Measurements from ENCODE around the gene DNAJB4.

Gene DNAJB4

DNA sequence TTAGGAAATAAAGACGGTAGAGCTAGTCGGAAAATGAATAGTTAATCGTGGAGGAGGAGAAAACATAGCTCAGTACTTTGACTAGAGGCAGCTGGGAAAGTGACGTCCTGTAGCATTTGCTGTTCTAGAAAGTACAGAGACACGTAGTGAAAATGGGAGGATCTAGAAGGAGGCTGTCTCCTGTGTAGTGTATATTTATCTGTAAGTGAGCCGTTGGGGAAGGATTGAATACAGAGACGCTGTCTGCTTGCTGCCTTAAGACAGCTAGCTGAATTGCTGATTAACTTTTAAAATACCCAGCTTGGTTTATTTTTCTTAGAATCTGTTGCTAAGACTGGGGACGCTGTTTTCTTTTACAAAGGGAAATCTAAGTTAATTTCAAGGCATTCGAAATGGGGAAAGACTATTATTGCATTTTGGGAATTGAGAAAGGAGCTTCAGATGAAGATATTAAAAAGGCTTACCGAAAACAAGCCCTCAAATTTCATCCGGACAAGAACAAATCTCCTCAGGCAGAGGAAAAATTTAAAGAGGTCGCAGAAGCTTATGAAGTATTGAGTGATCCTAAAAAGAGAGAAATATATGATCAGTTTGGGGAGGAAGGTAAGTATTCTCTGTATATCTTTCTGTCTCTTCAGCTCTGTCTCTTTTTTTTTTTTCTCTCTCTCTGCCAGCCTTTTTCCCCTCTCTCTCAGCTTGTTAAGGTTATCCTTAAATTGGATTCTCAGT is at the start of gene DNAJB4:
DNAJB4 (plus strand) TSS at position 221 of the 729 bp plus-strand sequence; CDS start at position 393, 172 bp downstream.
- peak within 1 kb of the TSS; percentile 84 to 88 for H3K4me3 Mint-ChIP-seq
- DNase-seq = peak; percentile 68
- H3K36me3 Mint-ChIP-seq = peaks cover 0 to 6% of the 10 kb centered on the region in 2 donors
- H3K4me1 Mint-ChIP-seq = peaks cover 8 to 27% of the 10 kb centered on the region in 2 donors
- H3K9me3 Mint-ChIP-seq = no peaks in the 10 kb centered on the region
- no peaks in the 10 kb centered on the region for H3K27me3 Mint-ChIP-seq
- ATAC-seq (replicated peaks) = peak; percentile 96 to 97
- peak within 1 kb of the TSS; percentile 100 for H3K27ac Mint-ChIP-seq

DNA sequence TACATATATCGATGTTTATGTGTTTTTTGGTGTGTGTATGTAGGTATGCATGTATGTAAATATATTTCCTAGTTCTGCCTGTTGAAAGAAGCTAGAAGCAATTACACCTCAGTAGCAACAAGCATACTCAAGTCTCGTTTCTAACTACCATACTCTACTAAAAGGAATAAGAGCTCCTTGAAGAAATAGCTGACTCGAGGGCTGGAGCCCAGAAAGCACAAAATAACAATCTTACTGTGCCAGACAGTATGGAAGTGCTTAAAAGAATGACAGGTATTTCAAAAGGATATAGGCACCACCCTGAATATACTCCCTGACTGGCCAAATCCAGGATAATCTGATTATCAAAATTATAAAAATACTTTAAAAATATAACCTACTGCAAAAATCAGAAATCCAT is 49.0 kb upstream of the DNAJB4 start:
- peaks cover 28 to 53% of the 10 kb centered on the region in 2 donors for H3K36me3 Mint-ChIP-seq
- H3K4me1 Mint-ChIP-seq = peaks cover 17 to 32% of the 10 kb centered on the region in 2 donors
- H3K9me3 Mint-ChIP-seq = no peaks in the 10 kb centered on the region
- no peak for DNase-seq
- no peak overlapping the region for H3K27ac Mint-ChIP-seq
- H3K27me3 Mint-ChIP-seq = no peaks in the 10 kb centered on the region
- no peak overlapping the region for H3K4me3 Mint-ChIP-seq
- no peak for ATAC-seq (replicated peaks)

- Mint-ChIP-seq H3K27ac (no peak overlapping the region), H3K27me3 (no peaks in the 10 kb centered on the region), H3K9me3 (no peaks in the 10 kb centered on the region), H3K4me3 (no peak overlapping the region), H3K36me3 (peaks cover 29 to 56% of the 10 kb centered on the region in 2 donors), H3K4me1 (peaks cover 12 to 31% of the 10 kb centered on the region in 2 donors)
- no peak for DNase-seq
- no peak for ATAC-seq (replicated peaks)
These were observed 48.3 kb upstream of the DNAJB4 start for GRCh38 chr1:77956464-77956863.

GRCh38 chr1:77958391-77958790 is 46.3 kb upstream of the DNAJB4 start:
- peaks cover 32 to 56% of the 10 kb centered on the region in 2 donors for H3K36me3 Mint-ChIP-seq
- H3K4me1 Mint-ChIP-seq = peaks cover 11 to 27% of the 10 kb centered on the region in 2 donors
- ATAC-seq (replicated peaks) (no peak), DNase-seq (no peak)
- no peaks in the 10 kb centered on the region for H3K9me3 Mint-ChIP-seq
- no peak overlapping the region for H3K4me3 Mint-ChIP-seq
- H3K27me3 Mint-ChIP-seq = no peaks in the 10 kb centered on the region
- peak overlapping the region; percentile 1 for H3K27ac Mint-ChIP-seq

DNA sequence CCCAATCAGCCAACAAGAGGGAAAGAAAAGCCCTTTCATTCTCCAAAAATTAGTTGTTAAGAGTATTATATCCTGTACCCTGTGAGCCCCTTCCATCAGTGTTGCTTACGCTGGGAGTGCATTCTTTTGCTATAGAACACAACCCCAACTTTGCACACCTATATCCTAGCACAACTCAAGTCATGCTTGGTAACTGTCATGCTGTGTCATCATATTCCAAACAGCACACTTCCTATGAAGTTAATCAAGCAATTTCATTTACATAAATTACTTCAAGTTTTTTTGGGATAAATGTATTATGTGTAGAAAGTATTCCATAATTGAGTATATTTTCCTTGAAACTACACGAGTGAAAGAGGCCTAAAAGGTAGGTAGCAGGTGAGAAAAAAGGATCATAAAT is 45.9 kb upstream of the DNAJB4 start:
- Mint-ChIP-seq H3K27me3 (no peaks in the 10 kb centered on the region), H3K27ac (peak overlapping the region; percentile 1), H3K4me1 (peaks cover 11 to 22% of the 10 kb centered on the region in 2 donors), H3K4me3 (no peak overlapping the region), H3K9me3 (no peaks in the 10 kb centered on the region), H3K36me3 (peaks cover 35 to 56% of the 10 kb centered on the region in 2 donors)
- no peak for ATAC-seq (replicated peaks)
- DNase-seq = no peak

DNA sequence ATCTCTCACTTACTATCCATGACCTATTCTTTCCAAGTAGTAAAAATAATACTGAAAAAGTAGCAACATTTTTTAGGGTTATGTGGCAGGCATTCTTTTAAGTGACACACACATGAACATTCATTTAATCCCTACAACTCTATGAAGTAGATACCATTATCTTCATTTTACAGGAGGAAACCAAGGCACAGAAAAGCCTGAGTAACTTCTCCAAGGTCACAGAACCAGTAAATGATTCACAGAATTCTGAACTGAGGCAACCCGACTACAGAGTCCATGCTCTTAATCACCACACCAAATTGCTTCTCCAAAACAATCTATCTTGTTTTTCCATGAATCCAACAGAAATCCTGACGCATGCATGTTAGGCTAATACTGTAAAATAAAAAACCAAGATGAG is 43.3 kb upstream of the DNAJB4 start:
- DNase-seq = no peak
- no peak for ATAC-seq (replicated peaks)
- no peaks in the 10 kb centered on the region for H3K27me3 Mint-ChIP-seq
- H3K4me1 Mint-ChIP-seq = peaks cover 17 to 22% of the 10 kb centered on the region in 2 donors
- no peaks in the 10 kb centered on the region for H3K9me3 Mint-ChIP-seq
- H3K27ac Mint-ChIP-seq = no peak overlapping the region
- peaks cover 43 to 68% of the 10 kb centered on the region in 2 donors for H3K36me3 Mint-ChIP-seq
- H3K4me3 Mint-ChIP-seq = no peak overlapping the region

GRCh38 chr1:77966291-77966690 is 38.4 kb upstream of the DNAJB4 start:
- H3K27ac Mint-ChIP-seq = peak overlapping the region; percentile 65
- H3K4me3 Mint-ChIP-seq = no peak overlapping the region
- ATAC-seq (replicated peaks) (no peak), DNase-seq (no peak)
- no peaks in the 10 kb centered on the region for H3K27me3 Mint-ChIP-seq
- H3K36me3 Mint-ChIP-seq = peaks cover 44 to 51% of the 10 kb centered on the region in 2 donors
- H3K4me1 Mint-ChIP-seq = peaks cover 17 to 24% of the 10 kb centered on the region in 2 donors
- no peaks in the 10 kb centered on the region for H3K9me3 Mint-ChIP-seq

DNA sequence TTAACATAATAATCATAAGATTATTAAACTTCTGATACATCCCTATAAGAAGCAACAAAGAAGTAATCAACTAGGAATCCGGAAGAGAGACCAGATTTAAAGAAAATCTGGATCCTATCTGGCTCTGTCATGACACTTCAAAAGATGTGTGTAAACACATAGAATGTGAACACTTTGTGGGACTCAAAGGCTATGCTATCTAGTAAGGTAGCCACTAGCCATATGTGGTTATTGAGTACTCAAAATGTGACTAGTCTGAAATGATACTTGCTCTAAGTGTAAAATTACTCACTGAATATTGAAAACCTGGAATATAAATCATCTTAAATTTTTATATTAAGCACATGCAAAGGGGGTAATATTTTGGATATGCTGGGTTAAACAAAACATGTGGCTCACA is 34.5 kb upstream of the DNAJB4 start:
- DNase-seq (no peak), ATAC-seq (replicated peaks) (no peak)
- H3K27ac Mint-ChIP-seq = no peak overlapping the region
- no peaks in the 10 kb centered on the region for H3K9me3 Mint-ChIP-seq
- no peak overlapping the region for H3K4me3 Mint-ChIP-seq
- peaks cover 15 to 39% of the 10 kb centered on the region in 2 donors for H3K4me1 Mint-ChIP-seq
- peaks cover 42 to 43% of the 10 kb centered on the region in 2 donors for H3K36me3 Mint-ChIP-seq
- H3K27me3 Mint-ChIP-seq = no peaks in the 10 kb centered on the region

DNA sequence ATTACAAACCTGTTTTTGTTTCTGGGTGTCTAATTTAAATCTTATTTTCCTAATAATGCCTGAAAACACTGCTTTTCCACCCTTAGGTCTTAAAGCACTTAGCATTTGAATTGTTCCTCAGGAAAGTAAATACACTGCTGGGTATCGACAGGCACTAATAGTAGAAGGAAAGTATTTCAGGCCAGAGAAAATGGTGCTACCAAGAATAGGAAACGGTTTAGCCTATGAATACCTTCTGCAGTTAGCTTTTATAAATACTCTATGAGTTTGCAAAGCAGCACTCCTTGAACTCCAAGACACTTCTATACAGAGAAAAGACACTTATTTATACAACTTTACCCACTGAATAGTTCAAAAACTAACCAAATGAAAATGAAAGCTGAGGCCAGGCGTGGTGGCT is 32.7 kb upstream of the DNAJB4 start:
- H3K9me3 Mint-ChIP-seq = no peaks in the 10 kb centered on the region
- ATAC-seq (replicated peaks) = no peak
- peaks cover 16 to 58% of the 10 kb centered on the region in 2 donors for H3K4me1 Mint-ChIP-seq
- no peak for DNase-seq
- H3K27ac Mint-ChIP-seq = peak overlapping the region; percentile 42
- no peaks in the 10 kb centered on the region for H3K27me3 Mint-ChIP-seq
- H3K36me3 Mint-ChIP-seq = peaks cover 40 to 45% of the 10 kb centered on the region in 2 donors
- H3K4me3 Mint-ChIP-seq = no peak overlapping the region

- ATAC-seq (replicated peaks) (no peak), DNase-seq (no peak)
- Mint-ChIP-seq H3K36me3 (peaks cover 30 to 34% of the 10 kb centered on the region in 2 donors), H3K9me3 (no peaks in the 10 kb centered on the region), H3K4me3 (peak overlapping the region in 1 of 2 donors; percentile 82), H3K27ac (peak overlapping the region; percentile 65), H3K4me1 (peaks cover 11 to 50% of the 10 kb centered on the region in 2 donors), H3K27me3 (no peaks in the 10 kb centered on the region)
These were observed 29.4 kb upstream of the DNAJB4 start for GRCh38 chr1:77975386-77975785.

DNA sequence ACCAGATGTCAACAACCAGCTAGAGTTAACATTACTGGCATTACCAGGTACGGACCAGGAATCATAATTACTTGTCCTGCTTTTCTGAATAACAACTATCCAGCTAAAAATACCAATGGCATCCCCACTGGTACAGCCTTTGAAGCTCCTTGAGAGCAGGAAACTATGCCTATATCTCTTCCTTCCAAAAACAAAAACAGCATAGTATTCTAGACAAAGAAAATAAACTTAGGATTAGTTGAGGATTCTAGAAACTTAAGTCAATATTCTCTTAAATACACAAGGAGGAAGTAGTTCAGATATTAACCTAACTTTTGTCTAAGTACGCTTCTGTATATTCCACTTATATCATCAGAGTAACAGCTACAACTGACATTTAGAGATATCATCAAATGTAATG is 28.8 kb upstream of the DNAJB4 start:
- peaks cover 28 to 34% of the 10 kb centered on the region in 2 donors for H3K36me3 Mint-ChIP-seq
- ATAC-seq (replicated peaks) = no peak
- H3K27ac Mint-ChIP-seq = peak overlapping the region; percentile 82
- H3K9me3 Mint-ChIP-seq = no peaks in the 10 kb centered on the region
- peak overlapping the region in 1 of 2 donors; percentile 82 for H3K4me3 Mint-ChIP-seq
- H3K4me1 Mint-ChIP-seq = peaks cover 11 to 50% of the 10 kb centered on the region in 2 donors
- no peaks in the 10 kb centered on the region for H3K27me3 Mint-ChIP-seq
- no peak for DNase-seq

DNA sequence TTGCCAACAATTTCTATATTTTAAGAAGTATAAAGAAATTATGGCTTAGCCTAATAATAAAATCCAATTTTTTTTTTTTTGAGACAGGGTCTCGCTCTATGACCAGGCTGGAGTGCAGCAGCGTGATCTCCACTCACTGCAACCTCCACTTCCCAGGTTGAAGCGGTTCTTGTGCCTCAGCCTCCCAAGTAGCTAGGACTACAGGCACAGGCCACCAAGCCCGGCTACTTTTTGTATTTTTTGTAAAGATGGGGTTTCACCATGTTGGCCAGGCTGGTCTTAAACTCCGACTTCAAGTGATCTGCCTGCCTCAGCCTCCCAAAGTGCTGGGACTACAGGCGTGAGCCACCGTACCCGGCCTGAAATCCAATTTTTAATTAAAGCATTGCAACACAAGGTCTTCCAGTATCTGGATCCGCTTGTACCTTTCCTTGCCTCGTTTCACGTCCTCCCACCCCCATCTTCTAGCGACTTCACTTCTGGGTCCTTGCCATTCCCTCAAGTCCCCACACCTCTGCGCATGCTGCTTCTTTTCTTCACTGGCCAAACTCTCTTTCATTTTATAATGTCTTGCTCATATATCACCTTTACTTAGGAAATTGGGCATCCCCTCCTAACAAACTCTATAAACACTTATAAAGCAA is 28.2 kb upstream of the DNAJB4 start:
- H3K4me3 Mint-ChIP-seq = no peak overlapping the region
- DNase-seq = no peak

DNA sequence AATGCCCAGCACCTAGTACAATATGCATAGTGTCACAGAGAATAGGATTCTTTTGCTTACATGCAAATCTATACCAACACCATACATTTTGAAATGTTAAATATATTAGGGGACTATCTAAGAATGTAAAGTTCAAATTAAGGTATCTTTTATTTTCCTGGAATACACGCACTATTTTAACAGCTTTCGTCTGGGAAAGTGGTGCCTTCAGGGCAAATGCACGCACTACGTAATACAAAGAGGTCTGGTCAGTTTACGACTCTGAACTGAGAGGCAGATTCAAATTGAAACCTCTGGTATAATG is 26.8 kb upstream of the DNAJB4 start:
- ATAC-seq (replicated peaks) = no peak
- H3K27ac Mint-ChIP-seq = no peak overlapping the region
- no peak for DNase-seq
- H3K36me3 Mint-ChIP-seq = peaks cover 20 to 33% of the 10 kb centered on the region in 2 donors
- H3K9me3 Mint-ChIP-seq = no peaks in the 10 kb centered on the region
- H3K4me1 Mint-ChIP-seq = peaks cover 14 to 44% of the 10 kb centered on the region in 2 donors
- H3K27me3 Mint-ChIP-seq = no peaks in the 10 kb centered on the region
- no peak overlapping the region for H3K4me3 Mint-ChIP-seq

More for the DNA sequence above, 28.2 kb upstream of the DNAJB4 start:
- ATAC-seq (replicated peaks) = no peak
- Mint-ChIP-seq H3K27ac (peak overlapping the region; percentile 84), H3K4me1 (peaks cover 14 to 52% of the 10 kb centered on the region in 2 donors), H3K9me3 (no peaks in the 10 kb centered on the region), H3K27me3 (no peaks in the 10 kb centered on the region), H3K36me3 (peaks cover 24 to 32% of the 10 kb centered on the region in 2 donors)

GRCh38 chr1:77978293-77978968 is 26.3 kb upstream of the DNAJB4 start:
- peak; percentile 78 for ATAC-seq (replicated peaks)
- Mint-ChIP-seq H3K36me3 (peaks cover 20 to 32% of the 10 kb centered on the region in 2 donors), H3K27ac (no peak overlapping the region), H3K27me3 (no peaks in the 10 kb centered on the region), H3K4me3 (no peak overlapping the region), H3K9me3 (no peaks in the 10 kb centered on the region), H3K4me1 (peaks cover 14 to 41% of the 10 kb centered on the region in 2 donors)
- peak; percentile 84 for DNase-seq

Data from stimulated activated naive B cell treated with anti-CD40 and anti-IgM and Interleukin-4, amounts not matched to agents 10 μg/mL and 1 μg/mL and 100 μg/mL, for 72 hours (primary cell).